ENCODE data around the gene MYO5A.
"Not testable (repeated sequence)": the region's sequence is repeated elsewhere in the genome, so short reads cannot be mapped to it uniquely, and the experiment has no call there.

Gene MYO5A

DNA sequence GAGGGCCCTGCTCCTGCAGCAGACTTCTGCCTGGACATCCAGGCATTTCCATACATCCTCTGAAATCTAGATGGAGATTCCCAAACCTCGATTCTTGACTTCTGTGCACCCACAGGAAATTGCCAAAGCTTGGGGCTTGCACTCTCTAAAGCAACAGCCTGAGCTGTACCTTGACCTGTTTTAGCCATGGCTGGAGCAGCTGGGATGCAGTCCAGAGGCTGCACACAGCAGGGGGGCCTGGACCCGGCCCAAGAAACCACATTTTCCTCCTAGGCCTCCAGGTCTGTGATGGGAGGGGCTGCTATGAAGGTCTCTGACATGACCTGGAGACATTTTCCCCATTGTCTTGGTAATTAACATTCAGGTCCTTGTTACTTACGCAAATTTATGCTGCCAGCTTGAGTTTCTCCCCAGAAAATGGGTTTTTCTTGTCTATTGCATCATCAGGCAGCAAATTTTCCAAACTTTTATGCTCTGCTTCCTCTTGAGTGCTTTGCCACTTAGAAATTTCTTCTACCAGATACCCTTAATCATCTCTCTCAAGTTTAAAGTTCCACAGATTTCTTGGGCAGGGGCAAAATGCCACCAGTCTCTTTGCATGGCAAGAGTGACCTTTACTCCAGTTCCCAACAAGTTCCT, 11.8 kb upstream of the MYO5A start:
- no peak for FAIRE-seq

DNA sequence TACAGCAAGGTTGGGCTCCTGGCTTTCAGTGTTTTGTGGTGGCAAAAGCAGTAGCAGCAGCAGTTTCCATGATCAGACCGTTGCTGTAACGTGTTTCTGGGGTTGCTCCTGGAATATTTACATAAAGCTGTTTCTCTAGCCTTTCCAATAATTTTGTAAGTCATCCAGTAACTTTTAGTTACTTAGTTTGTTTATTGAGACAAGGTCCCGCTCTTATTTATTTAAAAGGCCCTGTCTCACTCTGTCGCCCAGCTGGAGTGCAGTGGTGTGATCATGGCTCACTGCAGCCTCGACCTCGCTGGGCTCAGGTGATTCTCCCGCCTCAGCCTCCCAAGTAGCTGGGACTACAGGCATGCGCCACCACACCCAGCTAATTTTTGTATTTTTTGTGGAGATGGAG, 8.8 kb upstream of the MYO5A start:
- FAIRE-seq = no peak

DNA sequence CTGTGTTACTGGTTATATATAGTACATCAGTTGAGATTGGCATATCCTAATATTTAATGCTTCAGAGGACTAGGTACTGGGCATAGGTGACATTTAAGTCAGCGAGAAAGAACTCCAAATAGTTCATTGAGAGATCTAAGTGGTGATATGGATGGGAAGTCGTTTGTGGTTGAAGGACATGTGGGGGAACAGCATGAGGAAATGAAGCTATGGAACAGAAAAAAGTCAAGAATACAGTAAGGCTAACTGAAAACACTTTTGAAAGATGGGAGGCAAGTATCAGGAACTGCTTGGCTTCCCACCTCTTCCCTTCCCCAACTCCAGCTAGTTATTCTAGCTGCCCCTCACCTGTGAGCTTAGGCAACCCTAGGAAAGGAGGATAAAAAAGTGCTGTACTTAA, 3.7 kb upstream of the MYO5A start:
- FAIRE-seq = no peak

DNA sequence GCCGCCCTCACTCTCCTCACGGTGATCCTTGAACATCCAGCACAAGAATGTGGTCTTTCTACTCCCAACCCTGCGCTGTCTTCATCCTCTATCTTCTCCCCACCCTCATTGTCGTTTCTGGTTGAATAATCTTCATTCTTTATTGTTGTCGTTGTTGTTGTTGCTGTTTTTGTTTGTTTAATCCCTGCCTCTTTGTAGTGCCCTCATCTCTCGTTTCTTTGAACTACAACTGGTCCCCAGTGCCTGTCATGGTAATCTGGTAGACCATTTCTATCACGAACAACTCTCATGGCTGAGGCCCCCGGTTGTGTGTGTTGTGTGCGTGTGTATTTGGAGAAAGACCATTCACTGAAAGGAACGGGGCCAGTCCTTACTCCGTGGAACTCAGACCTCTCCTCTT, 1.3 kb upstream of the MYO5A start:
- FAIRE-seq = no peak

DNA sequence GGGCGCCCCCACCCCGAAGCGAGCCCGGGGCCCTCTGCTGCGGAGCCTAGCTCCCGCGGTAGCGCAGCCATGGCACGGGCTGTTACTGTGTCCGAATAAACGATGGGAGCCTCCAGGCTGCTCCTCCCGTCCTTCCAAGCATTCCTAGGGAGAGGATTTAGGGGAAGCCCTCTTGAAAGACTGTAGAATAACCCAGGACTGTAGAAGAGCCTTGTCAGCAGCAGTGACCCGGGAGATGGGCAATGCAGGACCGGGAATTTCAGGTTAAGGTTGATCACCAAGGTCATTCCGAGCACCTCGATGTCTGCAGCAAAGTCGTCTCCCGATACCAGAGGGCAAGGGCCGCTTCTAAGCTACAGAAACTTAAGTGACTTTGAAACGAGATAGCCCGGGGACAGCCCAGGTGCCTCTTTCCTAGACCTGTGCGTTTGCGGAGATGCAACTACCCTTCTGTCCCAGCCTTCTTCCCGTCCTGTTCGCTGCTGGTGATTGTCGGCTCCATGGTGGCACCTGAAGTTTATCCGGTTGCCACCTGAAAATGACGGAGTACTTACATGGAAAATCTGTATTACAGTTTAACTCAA, 753 bp upstream of the MYO5A start:
- FAIRE-seq = no peak

DNA sequence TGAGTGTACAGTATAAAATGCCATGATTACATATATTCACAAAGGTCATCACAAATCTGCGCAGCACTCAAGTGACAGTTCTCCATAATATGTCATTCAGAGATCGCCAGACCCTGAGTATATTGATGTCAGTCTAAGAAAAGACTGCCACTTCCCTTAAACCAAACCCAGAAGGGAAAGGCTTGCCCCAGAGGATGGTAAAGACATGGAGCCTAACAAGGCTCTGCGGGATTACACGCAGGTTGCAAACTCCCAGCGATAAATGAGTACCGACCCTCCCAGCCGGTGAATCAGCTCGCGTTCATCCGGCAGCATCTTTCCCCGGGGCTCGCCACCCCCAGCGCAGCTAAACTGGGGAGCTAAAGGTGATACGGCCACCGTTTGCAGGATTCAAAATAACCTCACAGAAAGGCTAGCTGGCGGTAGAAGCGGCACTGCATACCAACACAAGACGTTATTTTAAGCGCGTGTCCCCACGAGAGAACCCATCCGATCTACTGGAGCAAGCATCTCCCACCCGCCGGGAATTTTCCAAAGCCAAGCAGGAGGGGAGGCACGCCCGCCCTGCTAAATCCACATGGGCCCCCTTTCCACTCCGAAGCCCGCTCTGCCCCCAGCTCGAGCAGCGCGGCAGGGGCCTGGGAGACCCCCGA, 643 bp downstream of the MYO5A start:
- no peak for FAIRE-seq

DNA sequence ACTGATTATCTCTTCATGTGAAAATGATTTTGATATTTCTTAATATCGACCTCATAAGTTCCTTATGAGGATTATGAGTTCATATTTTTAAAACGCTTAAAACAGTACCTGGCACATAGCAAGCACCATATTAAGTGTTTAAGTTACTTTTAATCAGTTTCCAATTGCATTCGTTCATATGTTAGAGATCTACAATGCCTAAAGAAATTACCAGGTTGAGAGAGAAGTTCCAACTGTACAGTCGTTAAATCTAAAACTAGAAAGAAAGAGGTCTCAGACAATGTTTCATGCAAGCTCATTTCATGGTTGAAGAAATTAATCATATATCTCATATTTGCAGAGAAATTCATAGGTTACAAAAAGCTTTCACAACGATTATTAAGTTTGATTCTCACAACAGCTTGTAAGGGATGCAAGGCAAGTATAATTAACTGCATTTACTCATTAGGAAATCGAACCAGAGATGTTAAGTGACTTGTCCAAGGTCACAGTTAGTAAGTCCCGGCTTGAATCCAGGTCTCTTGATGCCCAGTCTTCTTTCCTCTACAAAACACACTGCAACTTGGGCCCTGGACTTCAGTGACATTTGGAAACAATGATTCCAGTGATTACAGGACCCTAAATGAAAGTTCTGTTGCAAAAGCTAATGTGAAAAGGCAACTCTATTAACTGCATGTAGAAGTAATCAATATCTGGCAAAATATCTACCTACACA, 1.3 kb downstream of the MYO5A start:
- no peak for FAIRE-seq

DNA sequence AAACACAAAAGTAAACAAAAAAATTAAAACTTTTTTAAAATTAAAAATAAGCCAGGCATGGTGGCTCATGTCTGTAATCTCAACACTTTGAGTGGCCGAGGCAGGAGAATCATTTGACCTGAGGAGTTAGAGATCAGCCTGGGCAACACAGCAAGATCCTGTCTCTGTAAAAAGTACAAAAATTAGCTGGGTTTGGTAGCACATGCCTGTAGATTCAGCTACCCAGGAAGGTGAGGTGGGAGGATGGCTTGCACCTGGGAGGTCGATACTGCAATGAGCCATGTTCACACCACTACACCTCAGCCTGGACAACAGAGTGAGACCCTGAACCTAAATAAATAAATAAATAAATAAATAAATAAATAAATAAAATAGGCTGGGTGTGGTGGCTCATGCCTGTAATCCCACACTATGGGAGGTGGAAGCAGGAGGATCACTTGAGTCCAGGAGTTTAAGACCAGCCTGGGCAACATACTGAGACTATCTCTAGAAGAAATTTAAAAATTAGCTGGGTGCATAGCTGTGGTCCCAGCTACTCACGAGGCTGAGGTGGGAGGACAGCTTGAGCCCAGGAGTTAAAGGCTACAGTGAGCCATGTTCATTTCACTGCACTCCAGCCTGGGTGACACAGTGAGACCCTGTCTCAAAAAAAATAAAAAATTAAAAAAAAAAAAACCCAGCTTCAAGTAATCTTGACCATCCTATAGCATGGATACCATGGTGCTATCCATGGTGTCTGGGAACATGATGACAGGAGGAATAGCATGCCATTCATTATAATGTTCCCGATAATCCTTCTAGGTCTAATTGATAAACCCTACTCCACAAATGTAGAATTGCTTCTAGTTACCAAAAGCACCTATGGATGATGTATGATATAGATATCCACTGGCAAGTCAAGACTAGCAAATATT, 4.2 kb downstream of the MYO5A start:
- no peak for FAIRE-seq

DNA sequence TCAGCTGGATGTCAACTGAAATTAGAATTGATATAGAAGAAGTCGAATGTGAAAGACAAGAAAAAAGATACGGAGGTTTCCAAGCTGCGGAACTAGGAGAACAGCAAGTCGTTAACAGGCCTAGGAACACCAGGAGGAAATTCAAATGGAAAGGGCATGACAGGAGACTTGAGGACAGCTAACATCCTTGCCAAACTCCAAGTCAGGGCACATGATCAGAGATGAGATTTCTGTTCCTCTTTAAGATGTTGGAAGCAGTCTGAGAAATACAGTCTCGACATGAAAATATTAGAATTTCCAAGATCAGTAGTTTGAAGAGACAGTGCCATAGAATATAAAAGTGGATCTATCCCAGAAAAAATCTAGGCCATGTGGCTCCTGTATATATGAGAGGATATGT, 5.0 kb downstream of the MYO5A start:
- no peak for FAIRE-seq

DNA sequence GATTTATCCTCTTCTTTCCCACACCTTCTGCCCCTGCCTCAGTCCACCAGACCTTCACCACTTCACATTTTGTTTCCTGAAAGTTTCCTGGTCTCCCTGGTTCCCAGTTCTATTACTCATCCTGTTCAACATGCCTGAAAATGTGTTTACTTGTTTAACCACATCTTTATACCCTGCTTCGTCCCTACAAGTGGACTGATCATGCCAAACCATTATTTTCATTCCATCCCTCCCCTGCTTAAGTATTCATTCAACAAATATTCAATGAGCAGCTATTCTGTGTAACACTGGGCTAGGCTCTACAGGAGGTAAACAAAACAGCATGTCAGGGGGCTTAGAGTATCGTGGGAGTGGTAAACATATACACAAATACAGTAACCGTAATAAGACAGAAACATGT, 5.5 kb downstream of the MYO5A start:
- no peak for FAIRE-seq

DNA sequence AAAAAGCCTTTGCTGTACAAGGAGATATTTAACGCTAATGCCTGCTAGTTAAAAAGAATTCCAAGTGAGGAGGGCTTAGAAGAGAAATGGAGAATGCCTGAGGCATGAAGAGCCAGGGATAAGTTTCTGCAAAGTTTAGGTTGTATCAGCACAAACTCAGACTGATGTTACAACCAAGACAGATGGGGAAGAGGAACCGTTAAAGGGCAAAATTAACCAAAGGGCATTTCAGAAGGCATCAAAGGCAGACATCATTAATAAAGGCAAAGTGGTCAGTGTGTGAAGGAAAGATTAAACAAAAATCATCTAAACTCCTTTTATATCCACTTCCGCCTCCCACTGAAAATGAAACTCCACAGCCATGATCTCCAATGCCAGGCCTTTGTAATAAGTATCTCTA, 7.0 kb downstream of the MYO5A start:
- no peak for FAIRE-seq

DNA sequence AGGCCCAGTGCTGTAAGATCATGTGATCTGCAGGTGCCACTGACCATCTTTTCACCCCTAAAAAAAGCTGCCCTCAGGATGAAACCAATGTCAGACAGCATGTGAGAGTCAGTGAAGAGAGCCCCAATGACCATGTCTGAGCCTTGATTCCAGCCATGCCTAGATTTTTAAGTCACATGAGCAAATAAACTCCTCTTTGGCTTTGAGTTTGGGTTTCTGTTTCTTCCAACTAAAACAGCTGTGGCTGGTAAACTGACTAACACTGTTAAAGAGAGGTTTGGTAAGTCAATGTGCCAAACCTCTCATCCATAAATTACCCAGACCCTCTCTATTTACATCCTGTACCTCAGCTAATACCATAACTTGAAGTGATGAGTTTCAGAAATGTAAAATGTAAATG, 8.3 kb downstream of the MYO5A start:
- FAIRE-seq = no peak

DNA sequence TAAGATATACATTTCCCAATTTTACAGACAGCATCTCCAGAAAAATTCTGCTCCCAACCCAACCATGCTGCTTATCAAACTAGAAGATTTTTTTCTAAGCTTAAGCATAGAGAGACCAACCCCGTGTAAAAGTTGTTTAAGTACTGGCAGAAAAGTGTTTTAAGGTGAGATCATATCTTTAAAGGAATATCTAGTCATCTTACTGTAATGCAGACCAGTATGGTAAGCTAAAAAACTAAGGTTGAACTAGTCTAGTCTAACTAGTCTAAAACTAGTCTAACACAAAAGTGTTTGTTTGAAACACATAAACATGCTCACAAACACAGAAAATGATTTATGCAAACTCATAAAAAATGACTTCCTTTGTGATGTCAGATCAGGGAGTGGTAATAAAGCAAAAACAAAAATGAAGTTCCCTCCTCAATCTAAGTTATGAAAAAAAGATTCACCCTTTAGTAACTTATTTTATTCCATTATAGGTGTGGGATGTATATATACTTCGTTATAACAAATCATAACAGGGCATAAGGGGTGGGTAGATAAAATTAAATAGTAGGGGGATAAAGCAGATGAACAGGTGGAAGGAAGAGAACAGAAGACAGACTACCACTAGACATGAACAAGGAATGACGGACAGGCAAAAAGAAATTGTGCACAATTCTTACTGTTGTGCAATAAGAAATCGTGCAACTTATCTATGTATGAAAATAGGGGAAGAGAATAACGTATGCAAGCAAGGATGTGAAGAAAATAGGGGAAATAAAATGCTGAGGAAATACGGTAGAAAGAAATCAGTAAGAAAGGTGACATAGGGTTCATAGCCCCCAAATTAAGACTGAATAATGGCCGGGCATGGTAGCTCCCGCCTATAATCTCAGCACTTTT, 10.0 kb downstream of the MYO5A start:
- no peak for FAIRE-seq

DNA sequence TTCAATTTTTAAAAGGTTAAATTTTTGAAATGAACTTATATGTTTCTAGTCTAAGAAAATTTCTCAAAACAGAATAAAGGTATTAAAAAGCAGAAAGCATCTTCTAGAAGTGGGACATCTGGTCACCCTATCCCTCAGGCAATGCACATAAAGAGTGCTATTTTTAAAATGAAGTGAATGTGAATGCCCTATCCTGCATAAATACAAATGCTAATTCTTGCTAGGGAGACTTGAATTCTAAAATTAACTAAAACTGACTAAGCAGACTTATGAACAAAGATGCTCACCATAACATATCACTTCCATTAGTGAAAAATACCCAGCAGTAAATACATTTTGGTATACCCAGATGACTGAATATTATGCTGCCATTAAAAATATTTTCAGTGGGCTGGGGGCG, 11.7 kb downstream of the MYO5A start:
- FAIRE-seq = no peak

DNA sequence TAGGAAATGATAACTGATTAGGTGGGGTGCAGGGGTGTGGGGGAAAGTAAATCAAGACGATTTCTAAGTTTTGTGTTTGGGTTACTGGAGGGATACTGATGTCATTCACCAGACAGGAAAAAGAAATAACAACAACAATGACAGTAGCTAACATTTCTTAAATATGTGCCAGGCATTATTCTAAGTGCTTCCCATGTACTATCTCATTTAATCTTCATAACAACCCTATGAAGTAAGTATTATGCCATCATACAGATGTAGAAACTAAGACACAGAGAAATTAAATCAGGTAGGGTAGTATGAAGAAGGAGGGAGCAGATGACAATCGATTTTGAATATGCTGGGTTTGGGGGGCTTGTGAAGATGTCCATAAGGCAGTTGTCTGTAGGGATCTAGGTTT, 13.3 kb downstream of the MYO5A start:
- no peak for FAIRE-seq

DNA sequence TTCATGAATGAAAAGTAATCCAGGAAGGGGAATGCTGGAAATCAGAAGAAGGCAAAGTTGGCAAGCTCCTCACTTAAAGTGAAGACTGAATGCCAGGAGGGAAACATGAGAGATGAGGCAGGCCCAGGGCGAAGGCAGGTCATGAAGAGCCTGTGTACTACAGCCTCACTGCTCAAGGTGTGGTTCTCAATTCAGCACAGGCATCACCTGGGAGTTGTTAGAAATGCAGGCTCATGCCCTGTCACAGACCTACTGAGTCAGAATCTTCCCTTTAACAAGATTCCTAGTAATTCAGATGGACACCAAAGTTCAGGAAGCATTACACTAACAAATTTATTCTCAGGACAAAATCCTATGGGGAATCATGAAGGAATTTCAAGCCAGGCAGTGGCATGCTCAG, 14.2 kb downstream of the MYO5A start:
- no peak for FAIRE-seq

DNA sequence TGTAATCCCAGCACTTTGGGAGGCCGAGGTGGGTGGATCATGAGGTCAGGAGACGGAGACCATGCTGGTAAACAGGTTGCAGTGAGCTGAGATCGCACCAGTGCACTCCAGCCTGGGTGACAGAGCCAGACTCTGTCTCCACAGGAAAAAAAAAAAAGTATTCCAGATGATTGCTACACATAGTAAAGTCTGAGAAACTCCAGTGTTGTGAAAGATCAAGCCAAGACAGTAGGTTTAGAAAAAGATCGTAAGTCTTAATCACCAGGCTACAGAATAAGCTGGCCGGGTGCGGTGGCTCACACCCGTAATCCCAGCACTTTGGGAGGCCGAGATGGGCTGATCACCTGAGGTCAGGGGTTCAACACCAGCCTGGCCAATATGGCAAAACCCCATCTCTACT, 15.8 kb downstream of the MYO5A start:
- FAIRE-seq = not testable (repeated sequence)

DNA sequence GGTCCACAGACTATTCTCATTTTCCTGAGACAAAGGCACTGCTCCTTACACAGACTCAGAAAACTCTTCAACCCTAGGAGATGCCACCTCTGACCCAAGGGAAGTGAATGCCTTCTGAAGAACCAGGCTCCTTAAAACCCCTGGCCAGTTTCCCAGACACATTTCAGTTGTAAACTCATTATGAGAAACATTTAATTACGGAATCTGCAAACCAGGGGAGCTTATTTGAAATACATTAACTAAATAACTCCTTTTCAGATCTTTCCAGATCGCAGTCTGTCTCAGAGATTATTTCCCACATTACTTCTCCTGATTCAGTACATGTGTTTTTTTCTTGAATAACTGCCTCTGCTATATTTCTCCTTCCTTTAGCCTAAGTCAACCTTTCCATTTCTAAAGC, 17.6 kb downstream of the MYO5A start:
- no peak for FAIRE-seq

DNA sequence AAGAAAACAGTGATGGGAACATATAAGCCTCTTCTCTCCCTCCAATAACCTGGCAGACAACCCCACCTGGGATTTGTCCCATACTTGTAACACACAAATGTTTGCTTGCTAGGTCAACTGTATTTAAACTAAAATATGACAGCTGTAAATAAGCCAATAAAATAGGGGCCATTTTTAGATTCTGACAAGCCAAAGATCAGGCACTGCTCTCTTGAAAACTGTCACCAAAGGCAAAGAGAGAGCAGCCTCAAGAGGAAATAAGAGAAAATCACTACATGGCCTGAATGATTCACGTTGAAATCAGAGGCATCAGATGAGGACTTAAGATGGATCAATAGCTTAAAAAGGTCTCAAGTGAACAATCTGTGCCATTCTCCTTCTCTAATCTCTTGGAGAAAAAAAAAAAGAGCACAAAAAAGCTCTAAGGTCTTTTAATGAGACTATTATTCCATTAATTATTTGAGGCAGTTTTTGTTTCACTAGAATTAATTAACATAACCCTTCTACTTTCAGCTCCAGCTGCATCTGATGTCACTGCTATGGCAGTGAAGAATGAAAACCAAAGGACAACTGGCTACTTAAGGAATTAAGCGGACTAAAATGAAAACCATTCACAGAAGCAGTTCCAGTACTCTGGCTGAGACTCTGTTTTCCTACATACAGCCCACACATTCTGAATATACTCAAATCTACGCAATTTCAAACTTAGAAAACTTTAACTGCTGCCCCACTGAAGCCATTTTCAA, 19.0 kb downstream of the MYO5A start:
- FAIRE-seq = no peak

DNA sequence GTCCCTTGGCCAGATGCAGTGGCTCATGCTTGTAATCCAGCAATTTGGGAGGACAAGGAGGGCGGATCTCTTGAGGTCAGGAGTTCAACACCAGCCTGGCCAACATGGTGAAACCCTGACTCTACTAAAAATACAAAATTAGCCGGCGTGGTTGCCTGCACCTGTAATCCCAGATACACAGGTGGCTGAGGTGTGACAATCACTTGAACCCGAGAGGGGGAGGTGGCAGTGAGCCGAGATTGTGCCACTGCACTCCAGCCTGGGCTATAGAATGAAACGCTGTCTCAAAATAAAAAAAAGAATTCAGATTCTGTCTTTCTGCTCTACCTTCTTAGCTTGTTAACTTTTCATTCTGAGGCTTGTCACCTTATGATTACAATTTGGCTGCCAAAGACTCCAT, 22.1 kb downstream of the MYO5A start:
- FAIRE-seq = no peak

DNA sequence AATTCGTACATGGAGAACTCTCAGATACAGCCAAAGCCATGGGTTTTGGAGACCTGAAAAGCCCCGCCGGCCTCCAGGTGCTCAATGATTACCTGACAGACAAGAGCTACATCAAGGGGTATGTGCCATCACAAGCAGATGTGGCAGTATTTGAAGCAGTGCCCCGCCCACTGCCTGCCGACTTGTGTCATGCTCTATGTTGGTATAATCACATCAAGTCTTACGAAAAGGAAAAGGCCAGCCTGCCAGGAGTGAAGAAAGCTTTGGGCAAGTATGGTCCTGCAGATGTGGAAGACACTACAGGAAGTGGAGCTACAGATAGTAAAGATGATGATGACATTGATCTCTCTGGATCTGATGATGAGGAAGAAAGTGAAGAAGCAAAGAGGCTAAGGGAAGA, 23.5 kb downstream of the MYO5A start:
- no peak for FAIRE-seq
